GDM1 (cell line): ENCODE results near the gene C1QTNF12.

Experiments used
- DNase-seq: peaks from one replicate; lab custom pipeline; 2025; lab: John Stamatoyannopoulos, UW

The C1QTNF12 gene

DNA sequence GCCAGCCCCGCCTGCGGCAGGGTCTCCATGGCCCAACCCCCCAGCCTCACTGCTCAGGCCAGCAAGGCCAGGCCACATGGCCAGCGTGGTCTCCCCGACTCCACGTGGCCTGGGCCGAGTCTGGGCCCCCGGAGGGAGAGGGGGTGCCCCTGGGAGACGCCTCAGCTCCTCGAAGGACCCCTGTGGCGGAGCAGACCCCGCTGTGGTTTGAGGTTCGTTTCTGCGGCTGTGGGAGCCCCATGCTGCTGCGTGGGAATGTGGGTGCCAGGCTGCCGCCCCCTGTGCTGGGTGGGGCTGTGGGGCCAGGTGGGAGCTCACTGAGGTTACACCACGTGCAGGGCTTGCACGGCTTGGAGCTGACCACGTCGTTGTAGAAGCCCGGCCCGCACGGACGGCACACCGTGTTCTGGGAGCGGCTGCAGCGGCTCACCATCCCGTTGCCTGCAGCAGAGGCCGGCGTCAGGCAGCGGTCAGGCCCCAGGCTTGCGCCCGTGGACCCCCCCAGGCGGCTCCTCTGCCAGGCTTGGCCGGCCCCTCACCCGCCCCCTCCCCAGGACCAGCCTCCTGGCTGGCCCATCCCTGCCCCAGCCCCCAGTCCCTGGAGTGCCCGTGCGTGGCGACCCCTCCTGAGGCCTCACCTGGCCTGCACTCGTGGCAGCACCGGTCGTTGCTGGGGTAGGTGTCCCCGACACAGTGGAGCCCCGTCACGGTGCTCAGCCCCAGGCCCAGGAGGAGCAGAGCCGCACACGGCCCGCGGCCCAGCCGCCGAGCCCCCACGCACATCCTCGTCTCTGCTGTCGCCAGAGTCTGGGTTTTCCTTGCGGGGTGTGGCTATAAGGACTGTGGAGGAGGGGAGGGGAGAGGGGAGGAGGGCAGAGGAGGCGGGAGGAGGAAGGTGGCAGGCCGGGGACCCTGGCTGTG, 32.9 kb downstream of the C1QTNF12 start, which contains the start of gene TNFRSF4:
TSS of gene TNFRSF4 (minus strand) at position 809 of the 921 bp plus-strand sequence. CDS start at position 783, 26 bp downstream.
- no peak for DNase-seq

GRCh38 chr1:1212780-1213344, 33.7 kb downstream of the C1QTNF12 start:
- DNase-seq: no peak

- DNase-seq: no peak
Measured at GRCh38 chr1:1211541-1212441, 34.7 kb downstream of the C1QTNF12 start.

- no peak for DNase-seq
Measured at GRCh38 chr1:1210726-1211540, 35.6 kb downstream of the C1QTNF12 start.

GRCh38 chr1:1208713-1209433, 37.6 kb downstream of the C1QTNF12 start:
- DNase-seq: peak; percentile 25

DNA sequence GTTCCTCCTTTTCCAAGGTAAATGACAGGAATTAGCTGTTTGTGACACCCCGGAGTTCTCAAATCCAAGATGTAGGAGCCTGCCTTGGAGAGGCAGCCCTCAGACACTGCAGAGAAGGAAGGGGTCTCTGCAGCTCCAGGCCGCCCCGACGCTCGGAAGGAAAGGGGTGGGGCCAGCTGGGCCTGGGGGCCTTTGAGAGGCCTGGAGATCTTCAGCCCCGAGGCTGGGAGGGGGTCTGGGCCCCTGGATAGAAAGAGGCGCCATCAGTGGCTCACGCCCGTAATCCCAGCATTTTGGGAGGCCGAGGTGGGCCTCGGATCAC, 39.0 kb downstream of the C1QTNF12 start:
- DNase-seq: no peak

DNA sequence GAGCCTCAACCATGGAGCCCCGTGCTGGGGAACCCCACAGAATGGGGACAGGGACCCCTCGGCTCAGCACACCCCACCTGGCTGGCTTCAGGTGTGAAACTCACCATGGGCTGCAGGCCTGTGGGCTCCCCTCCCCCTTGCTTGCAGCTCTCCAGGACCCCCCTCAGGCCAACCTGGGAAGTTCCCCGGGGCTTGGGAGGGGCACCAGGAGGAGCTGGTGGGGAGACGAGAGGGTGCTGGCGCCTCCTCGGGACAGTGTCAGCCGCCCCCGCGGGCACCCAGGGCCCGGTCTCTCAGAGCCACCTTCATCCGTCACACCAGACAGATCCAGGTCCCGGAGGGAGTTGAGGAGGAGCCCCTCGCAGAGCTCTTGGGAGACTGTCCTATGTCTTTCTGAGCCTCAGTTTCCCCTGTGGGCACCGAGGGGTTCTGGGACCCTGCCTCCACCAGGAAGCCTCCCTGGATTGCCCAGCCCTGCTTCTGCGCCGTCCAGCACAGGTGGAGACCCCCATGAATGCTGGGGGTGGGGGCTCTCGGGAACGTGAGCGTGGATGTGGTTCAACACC, 39.5 kb downstream of the C1QTNF12 start:
- no peak for DNase-seq

DNA sequence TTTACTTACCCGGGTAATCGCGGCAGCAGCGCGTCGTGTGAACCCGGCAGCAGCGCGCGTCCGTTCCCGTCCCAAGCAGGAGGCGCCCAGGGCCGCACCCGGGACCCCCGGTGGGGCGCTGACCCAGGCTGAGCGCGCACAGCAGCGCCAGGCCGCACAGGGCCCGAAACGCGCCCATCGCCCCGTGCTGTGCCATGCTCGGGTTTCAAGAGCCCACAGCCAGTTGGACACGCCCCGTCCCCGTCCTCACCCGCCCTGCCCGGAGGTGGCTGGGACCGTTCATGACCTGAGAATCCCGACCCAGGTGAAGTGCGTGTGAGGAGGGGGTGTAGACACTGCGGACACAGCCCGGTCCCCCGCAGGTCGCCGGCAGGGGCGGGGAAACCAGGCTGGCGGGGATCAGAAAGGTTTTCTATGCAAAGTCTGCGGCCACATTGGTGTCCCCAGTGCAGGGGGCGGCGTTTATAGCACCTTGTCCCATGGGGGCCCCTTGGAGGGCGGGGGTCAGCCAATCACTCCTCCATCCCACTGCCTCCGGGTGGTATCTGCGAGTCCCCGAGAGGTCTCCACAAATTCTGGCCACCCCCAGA, 40.1 kb downstream of the C1QTNF12 start, which contains the start of gene TNFRSF18:
TSS of gene TNFRSF18 (minus strand) at position 217 of the 590 bp plus-strand sequence. CDS start at position 196, 21 bp downstream.
- DNase-seq: no peak

DNA sequence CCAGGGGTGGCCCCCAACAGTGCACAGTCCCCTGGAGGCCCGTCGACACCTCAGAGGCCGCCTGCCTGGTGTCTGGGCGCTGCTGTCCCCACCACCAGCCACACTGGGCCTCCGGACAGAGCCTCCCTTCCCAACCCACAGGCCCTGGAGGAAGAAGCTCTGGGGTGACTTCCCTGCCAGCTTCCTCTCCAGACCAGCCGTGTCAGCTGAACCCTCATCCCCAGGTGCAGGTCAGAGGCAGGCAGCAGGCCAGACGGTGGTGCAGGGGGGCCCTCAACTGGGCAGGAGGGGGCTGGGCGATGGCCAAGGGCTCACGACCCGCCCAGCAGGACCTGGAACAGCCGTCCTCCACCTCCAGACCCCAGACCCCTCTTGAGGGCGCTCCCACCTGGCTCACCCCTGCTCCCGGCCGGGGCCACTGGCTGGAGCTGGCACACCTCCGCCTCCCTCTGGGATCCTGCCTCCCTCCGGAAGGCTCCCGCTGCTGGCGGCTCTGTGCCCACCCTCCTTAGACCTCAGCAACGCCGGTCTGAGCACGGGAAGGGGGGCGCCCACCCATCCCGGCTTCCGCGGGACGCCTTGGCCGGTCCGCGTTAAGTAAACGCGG, 40.6 kb downstream of the C1QTNF12 start:
- DNase-seq: no peak

DNA sequence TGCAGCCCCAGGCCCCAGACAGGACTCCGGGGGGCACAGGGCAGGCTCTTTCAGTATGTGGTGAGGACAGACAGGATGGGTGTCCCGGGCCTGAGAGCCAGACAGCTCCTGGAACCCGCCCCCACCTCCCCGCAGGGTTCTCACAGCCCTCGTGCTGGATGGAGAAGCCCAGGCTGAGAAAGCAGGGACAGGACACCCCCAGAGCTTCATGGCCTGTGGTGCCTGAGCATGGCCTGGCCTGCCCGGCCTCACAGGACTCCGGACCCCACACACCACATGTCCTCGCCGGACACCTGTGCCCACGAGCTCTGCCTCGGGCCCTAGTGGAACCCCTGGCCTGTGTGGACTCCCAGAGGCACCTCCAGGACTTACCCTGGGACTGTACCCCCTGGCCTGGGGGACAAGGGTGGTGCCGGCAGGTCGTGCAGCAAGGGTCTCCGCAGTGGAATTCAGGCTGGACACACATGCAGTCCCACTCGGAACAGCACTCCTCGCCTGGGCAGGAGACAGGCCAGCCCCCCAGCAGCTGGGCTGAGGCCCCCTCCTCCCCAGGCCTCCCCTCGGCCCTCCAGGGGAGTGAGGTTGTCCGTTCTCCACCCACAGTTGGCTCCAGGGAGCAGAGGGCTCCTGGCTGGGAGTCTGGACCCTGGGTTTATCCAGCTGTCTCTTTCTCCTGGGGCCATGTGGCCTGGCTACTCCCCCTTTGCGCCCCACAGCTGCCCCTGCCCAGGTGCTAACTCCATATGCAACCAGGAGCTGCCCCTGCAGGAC, 41.3 kb downstream of the C1QTNF12 start:
- no peak for DNase-seq

DNA sequence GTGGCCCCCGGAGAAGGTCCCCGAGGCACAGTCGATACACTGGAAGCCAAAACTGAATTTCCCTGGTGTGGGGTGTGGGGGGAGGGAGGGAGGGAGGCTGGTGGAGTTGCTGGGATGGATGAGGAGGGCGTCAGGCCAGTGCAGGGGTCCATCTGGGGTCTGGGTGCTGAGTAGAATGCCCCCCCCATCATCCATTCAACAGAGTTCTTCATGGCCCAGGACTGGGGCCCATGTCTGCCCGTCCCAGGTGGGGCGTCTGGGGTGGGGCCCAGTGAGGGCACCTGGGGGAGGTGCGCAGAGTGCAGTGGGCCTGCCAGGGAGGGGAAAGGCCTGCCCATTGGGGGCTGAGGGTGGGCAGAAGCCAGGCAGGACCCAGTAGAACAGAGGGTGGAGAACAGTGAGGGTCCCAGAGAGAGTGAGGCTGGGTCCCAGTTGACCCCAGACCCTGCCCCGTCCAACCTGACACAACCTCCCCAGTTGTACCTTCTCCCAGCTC, 42.0 kb downstream of the C1QTNF12 start:
- no peak for DNase-seq

DNA sequence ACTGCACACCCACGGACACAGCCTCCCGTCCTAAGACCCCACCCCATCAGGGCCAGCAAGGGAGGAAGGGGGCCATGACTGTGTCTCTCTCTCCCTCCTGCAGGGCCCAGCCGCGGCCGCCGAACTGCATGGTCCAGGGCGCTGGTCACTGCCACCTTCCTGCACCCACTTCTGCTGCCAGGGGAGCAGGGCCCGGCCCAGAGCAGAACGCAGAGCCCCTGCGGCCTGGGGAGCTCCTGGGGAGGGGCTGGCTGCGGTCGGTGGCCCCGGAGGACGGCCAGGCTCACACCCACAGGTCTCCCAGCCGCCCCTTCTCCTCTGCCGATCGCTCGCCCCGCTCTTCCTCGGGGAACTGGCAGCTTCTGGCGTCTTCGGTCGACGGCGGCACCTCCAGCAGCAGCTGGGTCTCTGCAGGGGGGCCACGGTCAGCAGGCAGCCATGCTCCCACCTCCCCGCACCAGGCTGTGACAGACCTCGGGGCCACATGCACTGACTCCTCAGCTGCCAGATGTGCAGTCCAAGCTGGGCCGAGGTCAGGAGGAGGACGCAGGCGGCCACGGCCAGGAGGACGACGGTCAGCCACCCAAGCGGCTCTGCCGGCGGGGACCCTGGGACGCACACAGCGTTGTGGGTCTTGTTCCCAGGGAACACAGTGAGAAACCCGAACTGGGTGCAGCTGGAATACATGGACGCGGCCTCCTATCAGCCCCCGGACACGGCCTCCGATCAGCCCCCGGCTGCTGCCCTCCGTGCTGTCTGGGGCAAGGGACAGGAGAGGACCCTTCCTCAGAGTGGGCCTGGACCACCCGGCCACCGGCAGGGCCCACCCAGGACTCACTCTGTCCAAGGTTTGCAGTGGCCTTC, 42.7 kb downstream of the C1QTNF12 start:
- DNase-seq: no peak

- DNase-seq: no peak
Measured at GRCh38 chr1:1202831-1203560, 43.5 kb downstream of the C1QTNF12 start.

DNA sequence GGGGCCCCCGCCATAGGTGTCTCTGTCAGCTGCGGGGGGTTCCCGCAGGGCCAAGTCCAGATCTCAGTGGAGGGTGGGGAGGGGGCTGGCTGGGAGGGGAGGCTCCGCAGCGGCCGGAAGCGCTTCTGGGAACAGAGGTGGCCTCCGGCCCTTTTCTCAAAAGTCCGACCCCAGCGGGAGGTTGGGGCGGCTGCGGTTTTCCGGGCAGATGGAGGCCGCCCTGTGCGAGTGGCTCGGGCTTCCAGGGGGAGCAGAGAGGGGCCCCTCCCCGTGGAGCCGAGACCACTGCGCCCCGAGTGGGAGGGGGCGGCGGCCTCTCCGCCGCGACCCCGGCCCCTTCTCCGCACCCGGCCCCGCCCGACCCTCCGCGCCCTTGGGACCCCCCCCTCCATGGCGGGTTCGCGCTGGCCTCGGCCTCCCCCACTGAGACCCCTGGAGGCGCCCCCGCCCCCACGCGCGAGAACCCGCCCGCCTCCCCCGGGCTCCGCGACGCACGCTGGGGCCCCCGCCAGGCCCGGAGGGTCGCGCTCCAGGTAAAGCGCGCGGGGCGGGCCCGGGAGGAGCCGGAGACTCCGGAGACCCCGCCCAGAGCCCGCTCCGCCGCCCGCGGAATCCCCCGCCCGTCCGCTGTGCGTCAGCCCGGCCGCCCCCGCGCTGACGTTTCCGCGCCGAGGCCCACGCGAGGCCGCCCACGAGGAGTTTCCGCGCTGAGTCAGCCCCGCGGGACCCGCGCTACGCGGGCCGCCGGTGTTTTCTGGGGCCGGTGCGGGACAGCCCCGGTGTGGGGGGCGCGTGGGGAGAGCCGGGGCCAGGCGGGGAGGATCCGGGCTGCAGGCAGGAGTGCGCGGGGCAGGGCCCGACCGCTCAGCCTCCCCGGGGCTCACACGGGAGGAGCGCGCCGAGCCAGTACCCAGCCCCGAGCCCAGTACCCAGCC, 45.4 kb downstream of the C1QTNF12 start:
- peak; percentile 36 for DNase-seq

DNA sequence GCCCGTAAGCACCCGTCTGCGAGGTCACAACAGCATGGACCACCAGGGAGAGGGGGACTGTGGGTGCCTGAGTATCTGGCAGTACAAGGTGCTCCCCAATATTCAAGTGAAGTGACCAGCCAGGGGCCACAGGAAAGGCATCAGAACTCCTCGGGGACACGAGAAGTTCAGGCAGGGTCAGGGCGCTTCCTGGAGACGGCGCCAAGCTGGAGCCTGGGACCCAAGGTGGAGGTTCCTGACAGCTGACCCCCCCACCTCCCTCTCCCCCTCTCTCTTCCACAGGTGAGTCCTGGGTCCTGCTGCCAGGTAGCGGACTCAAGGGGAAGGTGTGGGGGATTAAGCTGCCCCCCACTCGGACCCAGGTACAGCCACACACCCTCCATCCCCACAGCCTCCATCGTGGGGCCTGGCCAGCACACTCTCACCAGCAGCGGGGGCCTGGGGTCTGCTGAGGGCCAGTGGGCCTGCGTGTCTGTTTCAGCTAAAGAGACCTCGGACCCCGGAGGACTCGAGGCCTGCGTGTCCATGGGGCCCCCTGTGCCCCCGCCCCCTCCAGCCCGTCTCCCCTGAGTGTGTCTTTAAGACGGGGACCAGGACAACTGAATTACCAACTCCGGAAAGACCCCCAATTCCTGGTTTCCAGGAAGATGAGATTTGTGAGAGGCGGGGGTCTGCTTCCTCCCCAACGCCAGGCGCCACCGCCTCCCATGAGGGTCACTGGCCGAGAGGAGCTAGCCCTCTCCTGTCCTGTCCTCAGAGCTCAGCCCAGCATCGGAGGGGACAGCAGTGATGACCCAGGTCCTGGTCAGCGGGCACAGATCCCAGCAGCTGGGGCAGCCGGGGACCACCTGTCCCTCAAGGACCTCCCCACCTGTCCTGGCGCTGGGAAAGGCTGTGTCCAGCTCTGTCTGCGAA, 46.3 kb downstream of the C1QTNF12 start:
- DNase-seq: no peak
